HG03280 (cell line): ENCODE data around the gene ENPEP.
A peak's percentile ranks its signal among the peaks of the same experiment; 100 is the strongest.
"Not testable (repeated sequence)": the region's sequence is repeated elsewhere in the genome, so short reads cannot be mapped to it uniquely, and the experiment has no call there.

ENCODE experiments used
- ATAC-seq: cut with Tn5 transposase; IDR thresholded peaks from one replicate; pipeline ENCODE4 v1.9.1; 2021; ENCODE audit warnings: mild to moderate bottlenecking, moderate library complexity; ENCODE audit not compliant: unreplicated experiment

Gene ENPEP

GRCh38 chr4:110475881-110476818 is at the start of gene ENPEP:
Gene ENPEP (plus strand): TSS chr4:110476155. CDS start chr4:110476415, 260 bp downstream.
- no peak for ATAC-seq

- not testable (repeated sequence) for ATAC-seq
Measured at GRCh38 chr4:110431805-110432204, 44.1 kb upstream of the ENPEP start.

- ATAC-seq: not testable (repeated sequence)
Measured at GRCh38 chr4:110437292-110437691, 38.7 kb upstream of the ENPEP start.

- not testable (repeated sequence) for ATAC-seq
Measured at GRCh38 chr4:110439209-110439608, 36.7 kb upstream of the ENPEP start.

- ATAC-seq: no peak
Measured at GRCh38 chr4:110442309-110442708, 33.6 kb upstream of the ENPEP start.

GRCh38 chr4:110442788-110443187 is 33.2 kb upstream of the ENPEP start:
- no peak for ATAC-seq

- ATAC-seq: no peak
Measured at GRCh38 chr4:110449947-110450346, 26.0 kb upstream of the ENPEP start.

- ATAC-seq: no peak
Measured at GRCh38 chr4:110452546-110452945, 23.4 kb upstream of the ENPEP start.

GRCh38 chr4:110454441-110454840 is 21.5 kb upstream of the ENPEP start:
- ATAC-seq: no peak

GRCh38 chr4:110458494-110459266 is 17.3 kb upstream of the ENPEP start:
- ATAC-seq: no peak

- no peak for ATAC-seq
Measured at GRCh38 chr4:110460074-110460746, 15.7 kb upstream of the ENPEP start.

- no peak for ATAC-seq
Measured at GRCh38 chr4:110467400-110467799, 8.6 kb upstream of the ENPEP start.

- no peak for ATAC-seq
Measured at GRCh38 chr4:110472583-110473329, 3.2 kb upstream of the ENPEP start.

- ATAC-seq: no peak
Measured at GRCh38 chr4:110474481-110474880, 1.5 kb upstream of the ENPEP start.

- not testable (repeated sequence) for ATAC-seq
Measured at GRCh38 chr4:110475080-110475479, 875 bp upstream of the ENPEP start.

GRCh38 chr4:110477836-110478235 is 1.9 kb downstream of the ENPEP start:
- ATAC-seq: no peak

GRCh38 chr4:110480031-110480549 is 4.1 kb downstream of the ENPEP start:
- ATAC-seq: no peak

- no peak for ATAC-seq
Measured at GRCh38 chr4:110480746-110481271, 4.9 kb downstream of the ENPEP start.

- ATAC-seq: no peak
Measured at GRCh38 chr4:110483516-110483915, 7.6 kb downstream of the ENPEP start.

- peak; percentile 100 for ATAC-seq
Measured at GRCh38 chr4:110484029-110484428, 8.1 kb downstream of the ENPEP start.
